ENCODE measurements around the gene CCDC192. TPM values are rescaled to one million over a fixed set of nuclear protein-coding genes. Genes with fewer than 3 reads are reported as not detected.

CCDC192 gene
- polyA plus RNA-seq, 2 of the 4 experiments (the other 2 are of a cell fraction) = not detected

DNA sequence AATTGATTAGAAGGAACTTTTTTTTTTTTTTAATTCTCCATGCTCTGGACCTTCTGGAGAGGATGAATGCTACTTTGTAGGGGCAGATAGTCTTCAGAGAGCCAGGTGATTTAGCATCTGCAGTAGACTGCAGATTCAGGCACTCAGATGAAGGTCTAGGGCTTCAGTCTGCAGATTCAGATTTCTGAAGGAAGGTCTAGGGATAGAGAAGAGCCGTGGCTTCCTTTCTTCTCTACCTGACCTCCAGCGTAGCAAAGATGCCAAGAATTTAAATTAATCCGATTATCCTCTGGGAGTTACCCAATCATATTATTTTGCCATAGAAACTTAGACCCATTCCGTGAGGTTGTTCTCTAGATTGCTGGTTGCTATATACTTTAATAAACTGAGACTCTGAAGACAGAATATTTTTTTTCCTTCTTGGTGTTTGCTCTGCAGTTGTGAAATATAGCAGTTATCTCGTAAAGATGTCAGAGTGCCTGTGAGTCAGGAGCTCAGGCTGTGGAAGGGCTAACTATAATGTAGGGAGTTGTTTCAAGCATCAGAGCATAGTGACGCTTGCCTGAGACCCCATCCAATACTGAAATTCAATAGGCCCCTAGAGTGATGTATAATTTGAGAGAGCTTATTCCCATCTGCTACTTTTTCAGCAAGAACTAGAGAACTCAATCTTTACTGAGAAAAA lies 247.7 kb downstream of the CCDC192 start (continued):
- TF ChIP-seq RNF2 (IDR thresholded peaks at IDR 0.05; ENCODE audit: borderline replicate concordance, low read depth) = no peak
- TF ChIP-seq ZSCAN20 (CRISPR knock-in tag; IDR thresholded peaks at IDR 0.05) = no peak
- TF ChIP-seq, protein P1, sequence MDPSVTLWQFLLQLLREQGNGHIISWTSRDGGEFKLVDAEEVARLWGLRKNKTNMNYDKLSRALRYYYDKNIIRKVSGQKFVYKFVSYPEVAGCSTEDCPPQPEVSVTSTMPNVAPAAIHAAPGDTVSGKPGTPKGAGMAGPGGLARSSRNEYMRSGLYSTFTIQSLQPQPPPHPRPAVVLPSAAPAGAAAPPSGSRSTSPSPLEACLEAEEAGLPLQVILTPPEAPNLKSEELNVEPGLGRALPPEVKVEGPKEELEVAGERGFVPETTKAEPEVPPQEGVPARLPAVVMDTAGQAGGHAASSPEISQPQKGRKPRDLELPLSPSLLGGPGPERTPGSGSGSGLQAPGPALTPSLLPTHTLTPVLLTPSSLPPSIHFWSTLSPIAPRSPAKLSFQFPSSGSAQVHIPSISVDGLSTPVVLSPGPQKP (IDR thresholded peaks at IDR 0.05; ENCODE audit: low read depth, low read length) = no peak
- TF ChIP-seq SREBF2 (IDR thresholded peaks at IDR 0.05) = no peak
- TF ChIP-seq MYC (IDR thresholded peaks at IDR 0.05; ENCODE audit: borderline replicate concordance, low read length) = no peak
- TF ChIP-seq HOXA7 (CRISPR knock-in tag; IDR thresholded peaks at IDR 0.05) = no peak
- TF ChIP-seq JUN (IDR thresholded peaks at IDR 0.05) = peak; percentile 58 to 75; a peak in 3 of 5 replicates
- peak in 1 of 2 experiments; percentile 55; a peak in 3 of 5 replicates for TF ChIP-seq RAD21 (conservative IDR thresholded peaks at IDR 0.05 in 1 of 2, IDR thresholded peaks at IDR 0.05 in 1 of 2)
- no peak for TF ChIP-seq CHD4 (IDR thresholded peaks at IDR 0.05; ENCODE audit: borderline replicate concordance)
- TF ChIP-seq, protein P2, sequence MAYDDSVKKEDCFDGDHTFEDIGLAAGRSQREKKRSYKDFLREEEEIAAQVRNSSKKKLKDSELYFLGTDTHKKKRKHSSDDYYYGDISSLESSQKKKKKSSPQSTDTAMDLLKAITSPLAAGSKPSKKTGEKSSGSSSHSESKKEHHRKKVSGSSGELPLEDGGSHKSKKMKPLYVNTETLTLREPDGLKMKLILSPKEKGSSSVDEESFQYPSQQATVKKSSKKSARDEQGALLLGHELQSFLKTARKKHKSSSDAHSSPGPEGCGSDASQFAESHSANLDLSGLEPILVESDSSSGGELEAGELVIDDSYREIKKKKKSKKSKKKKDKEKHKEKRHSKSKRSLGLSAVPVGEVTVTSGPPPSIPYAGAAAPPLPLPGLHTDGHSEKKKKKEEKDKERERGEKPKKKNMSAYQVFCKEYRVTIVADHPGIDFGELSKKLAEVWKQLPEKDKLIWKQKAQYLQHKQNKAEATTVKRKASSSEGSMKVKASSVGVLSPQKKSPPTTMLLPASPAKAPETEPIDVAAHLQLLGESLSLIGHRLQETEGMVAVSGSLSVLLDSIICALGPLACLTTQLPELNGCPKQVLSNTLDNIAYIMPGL (CRISPR knock-in tag; IDR thresholded peaks at IDR 0.05; ENCODE audit: borderline replicate concordance) = no peak
- no peak for TF ChIP-seq KDM5A (IDR thresholded peaks at IDR 0.05)
- no peak for TF ChIP-seq NR3C1 (IDR thresholded peaks at IDR 0.05)
- TF ChIP-seq ZC3H11A (IDR thresholded peaks at IDR 0.05) = no peak

DNA sequence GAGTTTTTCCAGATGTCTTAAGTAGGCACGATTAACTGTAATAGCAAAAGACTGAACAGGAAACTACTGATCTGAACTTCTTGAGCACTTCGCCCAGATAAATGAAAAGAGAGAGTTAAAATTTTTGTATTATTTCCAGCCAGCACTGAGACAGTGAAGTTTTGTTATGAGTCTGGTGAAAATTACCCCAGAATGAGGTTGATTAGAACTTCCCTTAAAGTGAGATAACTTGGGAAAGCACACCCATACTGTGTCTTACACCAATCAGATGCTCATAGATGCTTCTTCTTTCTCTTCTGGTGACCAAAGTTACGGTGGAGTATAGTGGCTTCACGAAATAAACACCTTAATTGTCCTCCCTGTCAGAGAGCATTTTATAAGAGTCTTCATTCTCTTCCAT lies 248.6 kb downstream of the CCDC192 start:
- Histone ChIP-seq H3K4me3 (no peak overlapping the region), H3K4me2 (peak overlapping the region; percentile 64; the same call in 2 of the 3 replicates), H3K9me3 (peaks cover 3% of the 10 kb centered on the region; the same call in 1 of the 3 replicates), H3K27ac (peak overlapping the region; percentile 68 to 77), H3K4me1 (peaks cover 38% of the 10 kb centered on the region)
- DNase-seq (ENCODE audit: low read depth in 1 of 2, low spot score in 1 of 2) = no peak
- ChIA-PET POLR2A (no interaction called here), CTCF (no interaction called here)
- TF ChIP-seq RFX5 (IDR thresholded peaks at IDR 0.05) = no peak
- TF ChIP-seq NFE2L2 (conservative IDR thresholded peaks at IDR 0.05; ENCODE audit: low read length) = no peak
- no peak for TF ChIP-seq FOXS1 (CRISPR knock-in tag; IDR thresholded peaks at IDR 0.05)
- no peak for TF ChIP-seq HEYL (CRISPR knock-in tag; IDR thresholded peaks at IDR 0.05)
- TF ChIP-seq, protein P3, sequence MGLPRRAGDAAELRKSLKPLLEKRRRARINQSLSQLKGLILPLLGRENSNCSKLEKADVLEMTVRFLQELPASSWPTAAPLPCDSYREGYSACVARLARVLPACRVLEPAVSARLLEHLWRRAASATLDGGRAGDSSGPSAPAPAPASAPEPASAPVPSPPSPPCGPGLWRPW (IDR thresholded peaks at IDR 0.05) = no peak
- TF ChIP-seq RCOR1 (IDR thresholded peaks at IDR 0.05; ENCODE audit: low read depth, low read length) = no peak
- no peak for TF ChIP-seq CHD2 (IDR thresholded peaks at IDR 0.05; ENCODE audit: low read length, partially characterized antibody)
- no peak for TF ChIP-seq HOXA7 (CRISPR knock-in tag; IDR thresholded peaks at IDR 0.05)
- TF ChIP-seq HOXB13 (CRISPR knock-in tag; IDR thresholded peaks at IDR 0.05; ENCODE audit: low read depth) = no peak
- TF ChIP-seq, protein P1 (IDR thresholded peaks at IDR 0.05; ENCODE audit: low read depth, low read length) = no peak
- TF ChIP-seq CEBPB (IDR thresholded peaks at IDR 0.05) = no peak
- TF ChIP-seq EHF (CRISPR knock-in tag; IDR thresholded peaks at IDR 0.05) = no peak
- no peak for TF ChIP-seq JUN (IDR thresholded peaks at IDR 0.05)
- no peak for FAIRE-seq
- 90% methylated on average over 4 of the region's 4 CpGs for WGBS (ENCODE audit: missing lambda C conversion rate)
- no peak for ATAC-seq
